Hepatocyte (in vitro differentiated cells): ENCODE data around the gene PKNOX2. TPM values are rescaled to one million over a fixed set of nuclear protein-coding genes. Genes with fewer than 3 reads are reported as not detected.

Experiments
- DNase-seq: peaks from one replicate; pipeline ENCODE4 v3.0.0-alpha.2; 2016; ENCODE audit warnings: low spot score
- H2AFZ ChIP-seq: fragments of 200-600 bp; sonication (generic); 2 replicates; pipeline ENCODE4 v1.6.0; 2016; ENCODE audit warnings: antibody characterized with exemption, mild to moderate bottlenecking
- H3K27ac ChIP-seq: fragments of 200-600 bp; sonication (generic); 2 replicates; pipeline ENCODE4 v1.5.1; 2016; ENCODE audit warnings: mild to moderate bottlenecking
- H3K27me3 ChIP-seq: fragments of 200-600 bp; sonication (generic); 2 replicates; pipeline ENCODE4 v1.6.1; 2016
- H3K36me3 ChIP-seq: fragments of 200-600 bp; sonication (generic); replicated peaks from 2 replicates; pipeline ENCODE4 v1.5.1; 2016; ENCODE audit warnings: low read depth; ENCODE audit not compliant: insufficient read depth
- H3K4me1 ChIP-seq: fragments of 200-600 bp; sonication (generic); 2 replicates; pipeline ENCODE4 v1.5.1; 2016; ENCODE audit warnings: mild to moderate bottlenecking, moderate library complexity; ENCODE audit not compliant: insufficient read depth
- H3K4me2 ChIP-seq: fragments of 200-600 bp; sonication (generic); 2 replicates; pipeline ENCODE4 v1.6.0; 2016
- H3K4me3 ChIP-seq: fragments of 200-600 bp; sonication (generic); 2 replicates; pipeline ENCODE4 v1.5.1; 2016; ENCODE audit warnings: mild to moderate bottlenecking
- H3K79me2 ChIP-seq: fragments of 200-600 bp; sonication (generic); 2 replicates; pipeline ENCODE4 v1.6.0; 2017; ENCODE audit warnings: mild to moderate bottlenecking
- H3K9me2 ChIP-seq: fragments of 200-600 bp; sonication (generic); replicated peaks from 2 replicates; pipeline ENCODE4 v1.6.0; 2017; ENCODE audit warnings: mild to moderate bottlenecking; ENCODE audit not compliant: insufficient read depth
- H3K9me3 ChIP-seq: fragments of 200-600 bp; sonication (generic); 2 replicates; pipeline ENCODE4 v1.5.1; 2016; ENCODE audit warnings: low read depth, mild to moderate bottlenecking
- H4K20me1 ChIP-seq: fragments of 200-600 bp; sonication (generic); 2 replicates; pipeline ENCODE4 v1.6.0; 2016; ENCODE audit warnings: mild to moderate bottlenecking; ENCODE audit not compliant: insufficient read depth, poor library complexity, severe bottlenecking
- EZH2 ChIP-seq: fragments of 200-600 bp; sonication (generic); IDR thresholded peaks from 2 replicates; pipeline ENCODE4 v1.6.1; 2016; ENCODE audit warnings: antibody characterized with exemption, mild to moderate bottlenecking, borderline replicate concordance
- EZH2phosphoT487 ChIP-seq: fragments of 200-600 bp; sonication (generic); IDR thresholded peaks from one replicate; pipeline ENCODE4 v1.6.1; 2018; ENCODE audit warnings: antibody characterized with exemption, mild to moderate bottlenecking, low read depth, moderate library complexity; ENCODE audit not compliant: unreplicated experiment, severe bottlenecking
- WGBS: methylation state at CpG from one replicate; pipeline ENCODE4 v1.1.6; 2016; ENCODE audit warnings: low lambda C conversion rate; ENCODE audit errors: missing lambda C conversion rate; 5-methylcytosine and 5-hydroxymethylcytosine counted together
- polyA plus RNA-seq: library from polyadenylated mRNA; unstranded; fragments of >200 nt; fragmentation: Nextera tagmentation; extraction: Ambion mirVana; gene quantifications from 2 replicates; pipeline ENCODE4 v1.2.1, GENCODE V29; 2016
- total RNA-seq: library from RNA; depleted of rRNA; stranded (reverse); fragments of >200 nt; gene quantifications from 2 replicates; pipeline ENCODE4 v1.2.3, GENCODE V29; 2014
- TF ChIP-seq, protein P1 (sequence below): fragments of 200-600 bp; sonication (generic); IDR thresholded peaks from 2 replicates; pipeline ENCODE4 v1.5.1; 2016; ENCODE audit warnings: antibody characterized with exemption, mild to moderate bottlenecking; ENCODE audit not compliant: poor library complexity

PKNOX2 gene
- total and polyA plus RNA-seq, 2 experiments from 2014 or later, result 3.0 to 3.1 TPM

DNA sequence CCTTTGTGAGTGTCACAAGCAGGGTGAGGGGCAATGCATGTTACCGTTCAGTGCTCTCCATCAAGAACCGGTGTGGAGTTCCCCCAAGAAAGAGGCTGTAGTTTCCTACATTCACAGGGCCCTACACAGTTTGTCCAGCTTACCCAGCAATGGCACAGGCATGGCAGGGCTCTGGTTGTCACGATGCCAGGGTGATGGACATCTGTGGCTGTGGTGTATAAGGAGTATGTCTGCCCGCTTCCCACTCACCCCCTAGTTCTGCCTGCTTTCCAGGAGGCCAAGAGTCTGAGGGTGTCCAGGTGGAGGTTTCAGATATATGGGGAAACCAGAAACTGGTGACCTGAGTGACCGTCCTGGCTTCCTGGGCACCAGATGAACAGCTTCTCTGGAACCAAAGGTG is 116.1 kb downstream of the PKNOX2 start:
- no peaks in the 10 kb centered on the region for H3K9me2 ChIP-seq
- H3K9me3 ChIP-seq, result no peaks in the 10 kb centered on the region
- 92% methylated on average over 5 of the region's 5 CpGs for WGBS
- H3K4me1 ChIP-seq, result peaks cover 7% of the 10 kb centered on the region
- no peak for DNase-seq
- H3K27me3 ChIP-seq, result no peaks in the 10 kb centered on the region
- no peaks in the 10 kb centered on the region for H4K20me1 ChIP-seq
- H3K27ac ChIP-seq, result no peak overlapping the region
- TF ChIP-seq, protein P1, sequence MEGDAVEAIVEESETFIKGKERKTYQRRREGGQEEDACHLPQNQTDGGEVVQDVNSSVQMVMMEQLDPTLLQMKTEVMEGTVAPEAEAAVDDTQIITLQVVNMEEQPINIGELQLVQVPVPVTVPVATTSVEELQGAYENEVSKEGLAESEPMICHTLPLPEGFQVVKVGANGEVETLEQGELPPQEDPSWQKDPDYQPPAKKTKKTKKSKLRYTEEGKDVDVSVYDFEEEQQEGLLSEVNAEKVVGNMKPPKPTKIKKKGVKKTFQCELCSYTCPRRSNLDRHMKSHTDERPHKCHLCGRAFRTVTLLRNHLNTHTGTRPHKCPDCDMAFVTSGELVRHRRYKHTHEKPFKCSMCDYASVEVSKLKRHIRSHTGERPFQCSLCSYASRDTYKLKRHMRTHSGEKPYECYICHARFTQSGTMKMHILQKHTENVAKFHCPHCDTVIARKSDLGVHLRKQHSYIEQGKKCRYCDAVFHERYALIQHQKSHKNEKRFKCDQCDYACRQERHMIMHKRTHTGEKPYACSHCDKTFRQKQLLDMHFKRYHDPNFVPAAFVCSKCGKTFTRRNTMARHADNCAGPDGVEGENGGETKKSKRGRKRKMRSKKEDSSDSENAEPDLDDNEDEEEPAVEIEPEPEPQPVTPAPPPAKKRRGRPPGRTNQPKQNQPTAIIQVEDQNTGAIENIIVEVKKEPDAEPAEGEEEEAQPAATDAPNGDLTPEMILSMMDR, result no peak
- TF ChIP-seq EZH2, result no peak
- no peak for TF ChIP-seq EZH2phosphoT487
- no peak overlapping the region for H2AFZ ChIP-seq
- no peaks in the 10 kb centered on the region for H3K79me2 ChIP-seq
- H3K4me2 ChIP-seq, result no peak overlapping the region
- H3K4me3 ChIP-seq, result no peak overlapping the region
- H3K36me3 ChIP-seq, result no peaks in the 10 kb centered on the region

DNA sequence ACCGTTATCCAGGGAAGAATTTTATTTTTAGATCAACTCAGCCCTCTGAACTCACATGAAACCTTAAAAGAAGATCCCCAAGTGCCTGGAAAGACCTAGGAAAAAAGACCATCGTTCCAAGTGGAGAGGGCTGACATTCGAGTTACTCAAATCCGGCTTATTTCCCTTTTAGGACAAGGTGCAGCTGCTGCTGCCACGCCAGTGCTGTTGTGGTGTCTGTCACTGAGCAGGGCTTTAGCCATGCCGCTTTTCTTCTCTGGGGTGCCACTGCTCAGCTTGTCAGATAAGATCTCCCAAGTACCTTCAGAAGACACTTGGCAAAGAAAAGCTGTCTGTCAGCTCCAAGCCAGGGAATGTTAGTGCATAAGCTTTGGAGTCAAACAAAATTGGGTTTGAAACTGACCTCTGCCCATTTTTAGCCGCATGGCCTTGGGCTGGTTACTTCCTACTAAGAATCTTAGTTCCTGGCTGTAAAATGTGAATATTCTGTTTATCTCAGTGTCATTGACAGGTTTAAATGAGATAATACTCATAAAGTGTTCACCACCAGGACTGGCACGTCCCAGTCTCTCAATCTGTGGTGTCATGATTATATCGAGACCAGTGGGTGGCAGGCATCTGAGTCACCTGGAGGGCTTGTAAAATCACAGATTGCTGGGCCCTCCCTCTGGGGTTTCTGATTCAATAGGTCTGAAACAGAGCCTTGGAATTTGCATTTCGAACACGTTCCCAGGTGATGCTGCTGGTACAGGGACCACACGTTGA is 117.5 kb downstream of the PKNOX2 start:
- peaks cover 10% of the 10 kb centered on the region for H3K4me1 ChIP-seq
- no peaks in the 10 kb centered on the region for H3K9me2 ChIP-seq
- no peaks in the 10 kb centered on the region for H3K27me3 ChIP-seq
- no peak for DNase-seq
- H3K27ac ChIP-seq, result no peak overlapping the region
- H4K20me1 ChIP-seq, result no peaks in the 10 kb centered on the region
- H3K36me3 ChIP-seq, result no peaks in the 10 kb centered on the region
- H3K79me2 ChIP-seq, result no peaks in the 10 kb centered on the region
- no peak overlapping the region for H3K4me2 ChIP-seq
- 60% methylated on average over 12 of the region's 12 CpGs for WGBS
- no peak overlapping the region for H3K4me3 ChIP-seq
- TF ChIP-seq EZH2phosphoT487, result no peak
- no peak for TF ChIP-seq EZH2
- TF ChIP-seq, protein P1, result no peak
- no peaks in the 10 kb centered on the region for H3K9me3 ChIP-seq
- H2AFZ ChIP-seq, result no peak overlapping the region

DNA sequence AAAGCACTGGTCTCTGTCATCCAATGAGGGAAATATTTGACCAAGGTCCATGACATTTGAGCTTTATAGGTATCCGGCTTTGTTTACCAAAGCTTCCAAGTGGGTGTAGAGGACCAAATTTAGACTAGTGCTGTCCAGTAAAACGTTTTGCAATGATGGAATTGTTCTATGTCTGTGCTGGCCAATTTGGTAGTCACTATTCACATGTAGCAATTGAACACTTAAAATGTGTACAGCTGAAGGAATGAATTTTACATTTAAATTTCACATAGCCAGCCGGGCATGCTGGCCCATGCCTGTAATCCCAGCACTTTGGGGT is 118.0 kb downstream of the PKNOX2 start:
- no peak for TF ChIP-seq EZH2
- TF ChIP-seq, protein P1, result no peak
- no peak for TF ChIP-seq EZH2phosphoT487
- no peak overlapping the region for H3K27ac ChIP-seq

More for the DNA sequence above, 118.0 kb downstream of the PKNOX2 start:
- Histone ChIP-seq H3K36me3 (no peaks in the 10 kb centered on the region), H3K4me3 (no peak overlapping the region), H4K20me1 (no peaks in the 10 kb centered on the region), H3K27me3 (no peaks in the 10 kb centered on the region), H3K4me2 (no peak overlapping the region), H3K9me3 (no peaks in the 10 kb centered on the region), H3K4me1 (peaks cover 14% of the 10 kb centered on the region), H2AFZ (no peak overlapping the region), H3K9me2 (no peaks in the 10 kb centered on the region), H3K79me2 (no peaks in the 10 kb centered on the region)
- DNase-seq, result no peak
- 56% methylated on average over 3 of the region's 3 CpGs for WGBS
